ENCODE results near the gene SCAMP1. TPM values are rescaled to one million over a fixed set of nuclear protein-coding genes. Genes with fewer than 3 reads are reported as not detected.

The SCAMP1 gene
- total and polyA plus RNA-seq, 2 of the 13 experiments (the other 11 are each of a cell fraction or from before 2014, with no cell fraction given): 18.2 to 33.7 TPM

DNA sequence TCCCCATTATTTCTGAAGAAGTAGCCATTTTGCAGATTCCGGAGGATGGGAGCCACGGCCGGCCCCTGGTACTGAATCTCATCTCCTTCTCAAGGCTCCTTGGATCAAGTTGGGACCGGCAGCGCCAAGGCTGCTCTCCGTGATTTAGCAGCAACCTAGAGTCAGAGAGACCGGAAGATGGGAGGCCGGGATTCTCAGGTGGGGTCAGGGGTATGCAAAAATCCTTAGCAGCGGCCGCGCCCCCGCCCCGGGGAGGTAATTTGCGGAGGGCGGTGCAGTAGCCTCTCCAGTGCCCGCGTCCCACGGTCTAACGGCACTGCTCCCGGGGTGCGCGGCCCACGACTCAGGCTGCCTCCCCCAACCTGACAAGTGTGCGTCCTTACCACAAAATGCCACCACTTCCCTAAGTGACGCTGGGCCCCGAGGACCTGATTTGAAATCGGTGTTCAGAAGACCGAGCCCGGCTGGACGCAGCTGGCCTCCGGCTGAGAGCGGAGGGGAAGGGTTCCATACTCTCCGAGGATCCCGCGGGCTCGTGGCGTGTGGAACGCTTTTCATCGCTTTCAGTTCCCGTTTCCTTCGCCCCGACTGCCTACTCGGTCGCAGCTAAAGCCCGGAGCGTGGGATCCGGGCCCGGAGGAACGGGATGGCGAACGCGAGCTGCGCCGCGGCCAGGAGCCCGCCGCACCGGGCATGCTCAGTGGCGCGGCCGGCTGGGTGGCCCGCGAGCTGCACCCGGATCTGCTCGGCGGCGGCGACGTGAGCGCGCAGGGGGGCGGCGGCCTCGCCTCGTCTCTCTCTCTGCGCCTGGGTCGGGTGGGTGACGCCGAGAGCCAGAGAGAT is at the start of gene SCAMP1 (continued):
- no peak; the same call in 1 of the 2 replicates for TF ChIP-seq ZNF24 (IDR thresholded peaks at IDR 0.05)
- TF ChIP-seq ZNF891 (CRISPR knock-in tag; IDR thresholded peaks at IDR 0.05): no peak; the same call in 1 of the 2 replicates
- TF ChIP-seq ZNF12 (CRISPR knock-in tag; IDR thresholded peaks at IDR 0.05): no peak
- TF ChIP-seq, protein P1, sequence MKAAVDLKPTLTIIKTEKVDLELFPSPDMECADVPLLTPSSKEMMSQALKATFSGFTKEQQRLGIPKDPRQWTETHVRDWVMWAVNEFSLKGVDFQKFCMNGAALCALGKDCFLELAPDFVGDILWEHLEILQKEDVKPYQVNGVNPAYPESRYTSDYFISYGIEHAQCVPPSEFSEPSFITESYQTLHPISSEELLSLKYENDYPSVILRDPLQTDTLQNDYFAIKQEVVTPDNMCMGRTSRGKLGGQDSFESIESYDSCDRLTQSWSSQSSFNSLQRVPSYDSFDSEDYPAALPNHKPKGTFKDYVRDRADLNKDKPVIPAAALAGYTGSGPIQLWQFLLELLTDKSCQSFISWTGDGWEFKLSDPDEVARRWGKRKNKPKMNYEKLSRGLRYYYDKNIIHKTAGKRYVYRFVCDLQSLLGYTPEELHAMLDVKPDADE (CRISPR knock-in tag; IDR thresholded peaks at IDR 0.05): no peak
- TF ChIP-seq RAD21 (CRISPR knock-in tag; IDR thresholded peaks at IDR 0.05): peak; percentile 50; the same call in 1 of the 2 replicates
- TF ChIP-seq, protein P2, sequence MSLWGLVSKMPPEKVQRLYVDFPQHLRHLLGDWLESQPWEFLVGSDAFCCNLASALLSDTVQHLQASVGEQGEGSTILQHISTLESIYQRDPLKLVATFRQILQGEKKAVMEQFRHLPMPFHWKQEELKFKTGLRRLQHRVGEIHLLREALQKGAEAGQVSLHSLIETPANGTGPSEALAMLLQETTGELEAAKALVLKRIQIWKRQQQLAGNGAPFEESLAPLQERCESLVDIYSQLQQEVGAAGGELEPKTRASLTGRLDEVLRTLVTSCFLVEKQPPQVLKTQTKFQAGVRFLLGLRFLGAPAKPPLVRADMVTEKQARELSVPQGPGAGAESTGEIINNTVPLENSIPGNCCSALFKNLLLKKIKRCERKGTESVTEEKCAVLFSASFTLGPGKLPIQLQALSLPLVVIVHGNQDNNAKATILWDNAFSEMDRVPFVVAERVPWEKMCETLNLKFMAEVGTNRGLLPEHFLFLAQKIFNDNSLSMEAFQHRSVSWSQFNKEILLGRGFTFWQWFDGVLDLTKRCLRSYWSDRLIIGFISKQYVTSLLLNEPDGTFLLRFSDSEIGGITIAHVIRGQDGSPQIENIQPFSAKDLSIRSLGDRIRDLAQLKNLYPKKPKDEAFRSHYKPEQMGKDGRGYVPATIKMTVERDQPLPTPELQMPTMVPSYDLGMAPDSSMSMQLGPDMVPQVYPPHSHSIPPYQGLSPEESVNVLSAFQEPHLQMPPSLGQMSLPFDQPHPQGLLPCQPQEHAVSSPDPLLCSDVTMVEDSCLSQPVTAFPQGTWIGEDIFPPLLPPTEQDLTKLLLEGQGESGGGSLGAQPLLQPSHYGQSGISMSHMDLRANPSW (CRISPR knock-in tag; IDR thresholded peaks at IDR 0.05; ENCODE audit: borderline replicate concordance): no peak; the same call in 1 of the 2 replicates
- TF ChIP-seq MXD4 (CRISPR knock-in tag; IDR thresholded peaks at IDR 0.05): no peak
- TF ChIP-seq, protein P3, sequence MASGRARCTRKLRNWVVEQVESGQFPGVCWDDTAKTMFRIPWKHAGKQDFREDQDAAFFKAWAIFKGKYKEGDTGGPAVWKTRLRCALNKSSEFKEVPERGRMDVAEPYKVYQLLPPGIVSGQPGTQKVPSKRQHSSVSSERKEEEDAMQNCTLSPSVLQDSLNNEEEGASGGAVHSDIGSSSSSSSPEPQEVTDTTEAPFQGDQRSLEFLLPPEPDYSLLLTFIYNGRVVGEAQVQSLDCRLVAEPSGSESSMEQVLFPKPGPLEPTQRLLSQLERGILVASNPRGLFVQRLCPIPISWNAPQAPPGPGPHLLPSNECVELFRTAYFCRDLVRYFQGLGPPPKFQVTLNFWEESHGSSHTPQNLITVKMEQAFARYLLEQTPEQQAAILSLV (CRISPR knock-in tag; IDR thresholded peaks at IDR 0.05; ENCODE audit: borderline replicate concordance): peak; percentile 26; the same call in 1 of the 2 replicates
- no peak for TF ChIP-seq SMAD3 (CRISPR knock-in tag; IDR thresholded peaks at IDR 0.05)
- peak; percentile 58 for TF ChIP-seq SALL1 (CRISPR knock-in tag; IDR thresholded peaks at IDR 0.05)
- no peak; the same call in 1 of the 2 replicates for TF ChIP-seq DR1 (CRISPR knock-in tag; IDR thresholded peaks at IDR 0.05)
- TF ChIP-seq, protein P4, sequence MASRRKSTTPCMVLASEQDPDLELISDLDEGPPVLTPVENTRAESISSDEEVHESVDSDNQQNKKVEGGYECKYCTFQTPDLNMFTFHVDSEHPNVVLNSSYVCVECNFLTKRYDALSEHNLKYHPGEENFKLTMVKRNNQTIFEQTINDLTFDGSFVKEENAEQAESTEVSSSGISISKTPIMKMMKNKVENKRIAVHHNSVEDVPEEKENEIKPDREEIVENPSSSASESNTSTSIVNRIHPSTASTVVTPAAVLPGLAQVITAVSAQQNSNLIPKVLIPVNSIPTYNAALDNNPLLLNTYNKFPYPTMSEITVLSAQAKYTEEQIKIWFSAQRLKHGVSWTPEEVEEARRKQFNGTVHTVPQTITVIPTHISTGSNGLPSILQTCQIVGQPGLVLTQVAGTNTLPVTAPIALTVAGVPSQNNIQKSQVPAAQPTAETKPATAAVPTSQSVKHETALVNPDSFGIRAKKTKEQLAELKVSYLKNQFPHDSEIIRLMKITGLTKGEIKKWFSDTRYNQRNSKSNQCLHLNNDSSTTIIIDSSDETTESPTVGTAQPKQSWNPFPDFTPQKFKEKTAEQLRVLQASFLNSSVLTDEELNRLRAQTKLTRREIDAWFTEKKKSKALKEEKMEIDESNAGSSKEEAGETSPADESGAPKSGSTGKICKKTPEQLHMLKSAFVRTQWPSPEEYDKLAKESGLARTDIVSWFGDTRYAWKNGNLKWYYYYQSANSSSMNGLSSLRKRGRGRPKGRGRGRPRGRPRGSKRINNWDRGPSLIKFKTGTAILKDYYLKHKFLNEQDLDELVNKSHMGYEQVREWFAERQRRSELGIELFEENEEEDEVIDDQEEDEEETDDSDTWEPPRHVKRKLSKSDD (CRISPR knock-in tag; IDR thresholded peaks at IDR 0.05; ENCODE audit: low read depth): 0 out of 2 replicates have a peak, but pooled peaks have one; percentile 40
- peak in 1 of 2 experiments; percentile 74; a peak in 1 of 4 replicates for TF ChIP-seq KLF16 (CRISPR knock-in tag; IDR thresholded peaks at IDR 0.05)
- peak; percentile 75; the same call in 1 of the 2 replicates for TF ChIP-seq ZNF34 (CRISPR knock-in tag; IDR thresholded peaks at IDR 0.05; ENCODE audit: borderline replicate concordance)
- TF ChIP-seq TBX2 (CRISPR knock-in tag; IDR thresholded peaks at IDR 0.05; ENCODE audit: borderline replicate concordance): peak; percentile 12; the same call in 1 of the 2 replicates
- TF ChIP-seq ZNF543 (CRISPR knock-in tag; IDR thresholded peaks at IDR 0.05): 0 out of 2 replicates have a peak, but pooled peaks have one; percentile 52
- TF ChIP-seq GABPB1 (CRISPR knock-in tag; IDR thresholded peaks at IDR 0.05): peak; percentile 92
- TF ChIP-seq SOX13 (IDR thresholded peaks at IDR 0.05): no peak
- TF ChIP-seq SOX13 (CRISPR knock-in tag; conservative IDR thresholded peaks at IDR 0.05 in 1 of 2, IDR thresholded peaks at IDR 0.05 in 1 of 2): peak in 1 of 2 experiments; percentile 5; a peak in 1 of 4 replicates
- peak; percentile 81; the same call in 1 of the 2 replicates for TF ChIP-seq KLF6 (CRISPR knock-in tag; IDR thresholded peaks at IDR 0.05)
- TF ChIP-seq, protein P5, sequence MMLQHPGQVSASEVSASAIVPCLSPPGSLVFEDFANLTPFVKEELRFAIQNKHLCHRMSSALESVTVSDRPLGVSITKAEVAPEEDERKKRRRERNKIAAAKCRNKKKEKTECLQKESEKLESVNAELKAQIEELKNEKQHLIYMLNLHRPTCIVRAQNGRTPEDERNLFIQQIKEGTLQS (CRISPR knock-in tag; IDR thresholded peaks at IDR 0.05): 0 out of 2 replicates have a peak, but pooled peaks have one; percentile 7

Data from HepG2 (cell line).